Neutrophil (primary cell): ENCODE measurements around the gene EME2.

Source experiments
- H3K27ac ChIP-seq: fragments of 200-600 bp; sonication (generic); 2 replicates; pipeline ENCODE4 v1.5.1; 2016; ENCODE audit warnings: mild to moderate bottlenecking, moderate library complexity
- H3K27me3 ChIP-seq: fragments of 200-600 bp; sonication (generic); 2 replicates; pipeline ENCODE4 v1.6.0; 2016; ENCODE audit warnings: mild to moderate bottlenecking
- H3K36me3 ChIP-seq: fragments of 200-600 bp; sonication (generic); 2 replicates; pipeline ENCODE4 v1.5.1; 2017
- H3K4me1 ChIP-seq, 2 experiments: fragments of 200-600 bp in 1 of 2; sonication (generic) in 1 of 2; 1 replicate in 1 of 2; 2 replicates in 1 of 2; pipeline versions ENCODE4 v1.5.1 to v1.6.1; 2013 to 2016; ENCODE audit warnings: low read depth in 1 of 2, low read length in 1 of 2, mild to moderate bottlenecking in 1 of 2, moderate library complexity in 1 of 2; ENCODE audit not compliant: control insufficient read depth in 1 of 2, insufficient read depth in 1 of 2
- H3K4me3 ChIP-seq, 2 experiments: fragments of 200-600 bp in 1 of 2; sonication (generic) in 1 of 2; 1 replicate in 1 of 2; 2 replicates in 1 of 2; pipeline ENCODE4 v1.5.1; 2013 to 2016; ENCODE audit warnings: low read depth in 1 of 2, low read length in 1 of 2, mild to moderate bottlenecking in 1 of 2, moderate library complexity in 1 of 2
- H3K9me3 ChIP-seq: fragments of 200-600 bp; sonication (generic); 2 replicates; pipeline ENCODE4 v1.5.1; 2016
- CTCF ChIP-seq: fragments of 200-600 bp; sonication (generic); IDR thresholded peaks from 2 replicates; pipeline ENCODE4 v1.5.1; 2016; ENCODE audit warnings: antibody characterized with exemption

Gene EME2

GRCh38 chr16:1771864-1772361 is 697 bp upstream of the EME2 start:
- Histone ChIP-seq H3K9me3 (no peaks in the 10 kb centered on the region), H3K4me3 (peak overlapping the region; percentile 89 to 100), H3K36me3 (peaks cover 48% of the 10 kb centered on the region), H3K27me3 (peaks cover 8% of the 10 kb centered on the region), H3K27ac (peak overlapping the region; percentile 95), H3K4me1 (peaks cover 35 to 51% of the 10 kb centered on the region in 2 experiments)
- TF ChIP-seq CTCF, result no peak

DNA sequence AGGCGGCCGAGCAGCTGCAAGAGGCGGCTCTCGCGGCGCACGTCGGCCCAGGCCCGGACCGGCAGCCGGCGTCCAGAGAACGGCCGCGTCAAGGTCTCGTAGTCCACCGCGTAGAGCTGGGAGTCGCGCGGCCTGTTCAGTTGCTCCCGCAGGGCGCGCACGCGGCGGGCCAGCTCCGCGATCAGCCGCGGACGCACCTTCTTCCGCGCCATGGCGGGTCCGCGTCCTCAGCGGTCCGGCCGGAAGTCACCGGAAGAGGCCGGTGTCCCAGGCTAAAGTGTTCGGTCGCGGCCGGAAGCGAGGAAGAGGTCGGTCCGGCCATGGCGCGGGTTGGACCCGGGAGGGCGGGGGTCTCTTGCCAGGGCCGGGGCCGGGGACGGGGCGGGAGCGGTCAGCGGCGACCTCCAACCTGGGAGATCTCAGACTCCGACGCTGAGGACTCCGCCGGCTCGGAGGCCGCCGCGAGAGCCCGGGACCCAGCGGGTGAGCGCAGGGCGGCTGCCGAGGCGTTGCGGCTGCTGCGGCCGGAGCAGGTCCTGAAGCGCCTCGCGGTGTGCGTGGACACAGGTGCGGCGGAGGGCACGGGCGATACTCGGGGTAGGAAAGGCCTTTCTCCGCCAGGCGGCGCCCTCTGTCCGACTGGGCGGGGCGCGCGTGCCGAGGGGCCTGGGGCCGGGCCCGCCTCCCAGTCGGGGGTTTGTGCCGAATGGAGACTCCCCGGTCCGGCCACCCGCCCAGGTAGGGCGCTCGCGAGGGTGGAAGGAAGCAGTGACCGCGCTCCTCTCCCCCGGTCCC is 495 bp downstream of the EME2 start, which contains the start of gene MRPS34:
Gene MRPS34, minus strand, starts transcription at position 227 of the 795 bp plus-strand sequence. Its CDS starts 15 bp downstream, at position 212.
- TF ChIP-seq CTCF, result peak; percentile 81
- H3K27ac ChIP-seq, result peak within 1 kb of the TSS; percentile 95

GRCh38 chr16:1773703-1774447 is 1.3 kb downstream of the EME2 start:
- H3K4me1 ChIP-seq, result peaks cover 35 to 51% of the 10 kb centered on the region in 2 experiments
- no peak for TF ChIP-seq CTCF

More for the DNA sequence above, 495 bp downstream of the EME2 start, which contains the start of gene MRPS34:
- Histone ChIP-seq H3K4me1 (peaks cover 35 to 51% of the 10 kb centered on the region in 2 experiments), H3K4me3 (peak within 1 kb of the TSS; percentile 89 to 100), H3K9me3 (no peaks in the 10 kb centered on the region), H3K27me3 (peaks cover 8% of the 10 kb centered on the region), H3K36me3 (peaks cover 48% of the 10 kb centered on the region)

DNA sequence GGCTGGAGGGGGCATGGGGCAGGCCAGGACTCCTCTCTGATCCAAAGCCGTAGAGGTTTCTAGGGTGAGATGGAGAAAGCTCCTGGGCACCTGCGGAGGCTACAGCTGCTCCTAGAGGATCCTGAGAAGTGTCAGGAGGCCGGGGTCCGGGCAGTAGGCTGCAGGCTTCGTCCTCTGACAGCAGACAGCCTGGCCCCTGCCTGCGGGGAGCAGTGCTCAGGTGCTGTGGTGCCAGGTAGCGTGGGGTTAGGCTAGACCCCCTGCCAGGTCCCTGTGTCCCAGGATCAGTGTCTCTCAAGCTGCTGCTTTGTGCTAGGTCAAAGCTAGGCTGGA is 1.8 kb downstream of the EME2 start:
- Histone ChIP-seq H3K9me3 (no peaks in the 10 kb centered on the region), H3K4me3 (peak overlapping the region; percentile 89 to 100), H3K27me3 (peaks cover 8% of the 10 kb centered on the region), H3K27ac (peak overlapping the region; percentile 95), H3K4me1 (peaks cover 35 to 51% of the 10 kb centered on the region in 2 experiments), H3K36me3 (peaks cover 48% of the 10 kb centered on the region)
- no peak for TF ChIP-seq CTCF

More at GRCh38 chr16:1773703-1774447, 1.3 kb downstream of the EME2 start:
- peak overlapping the region; percentile 95 for H3K27ac ChIP-seq
- peak overlapping the region; percentile 89 to 100 for H3K4me3 ChIP-seq
- peaks cover 48% of the 10 kb centered on the region for H3K36me3 ChIP-seq
- H3K9me3 ChIP-seq, result no peaks in the 10 kb centered on the region
- H3K27me3 ChIP-seq, result peaks cover 8% of the 10 kb centered on the region

- H3K36me3 ChIP-seq, result peaks cover 53% of the 10 kb centered on the region
These were observed 2.6 kb downstream of the EME2 start for GRCh38 chr16:1775006-1775845.

More at GRCh38 chr16:1775006-1775845, 2.6 kb downstream of the EME2 start:
- Histone ChIP-seq H3K27ac (peak overlapping the region; percentile 95), H3K27me3 (peaks cover 7% of the 10 kb centered on the region), H3K4me1 (peaks cover 34 to 48% of the 10 kb centered on the region in 2 experiments), H3K4me3 (no peak overlapping the region), H3K9me3 (no peaks in the 10 kb centered on the region)
- TF ChIP-seq CTCF, result no peak
